B cell (primary cell): Measurements from ENCODE around the gene BCAR1.

ENCODE experiments used
- EZH2 ChIP-seq: IDR thresholded peaks from 2 replicates; pipeline ENCODE4 v1.6.1; 2012; ENCODE audit warnings: borderline replicate concordance, low read depth, mild to moderate bottlenecking, moderate library complexity, low read length; ENCODE audit not compliant: insufficient read depth, poor library complexity, severe bottlenecking
- TF ChIP-seq, protein P1 (sequence below): fragments of 200-600 bp; IDR thresholded peaks from one replicate; pipeline ENCODE4 v1.8.0; 2022; ENCODE audit warnings: antibody characterized with exemption, mild to moderate bottlenecking

DNA sequence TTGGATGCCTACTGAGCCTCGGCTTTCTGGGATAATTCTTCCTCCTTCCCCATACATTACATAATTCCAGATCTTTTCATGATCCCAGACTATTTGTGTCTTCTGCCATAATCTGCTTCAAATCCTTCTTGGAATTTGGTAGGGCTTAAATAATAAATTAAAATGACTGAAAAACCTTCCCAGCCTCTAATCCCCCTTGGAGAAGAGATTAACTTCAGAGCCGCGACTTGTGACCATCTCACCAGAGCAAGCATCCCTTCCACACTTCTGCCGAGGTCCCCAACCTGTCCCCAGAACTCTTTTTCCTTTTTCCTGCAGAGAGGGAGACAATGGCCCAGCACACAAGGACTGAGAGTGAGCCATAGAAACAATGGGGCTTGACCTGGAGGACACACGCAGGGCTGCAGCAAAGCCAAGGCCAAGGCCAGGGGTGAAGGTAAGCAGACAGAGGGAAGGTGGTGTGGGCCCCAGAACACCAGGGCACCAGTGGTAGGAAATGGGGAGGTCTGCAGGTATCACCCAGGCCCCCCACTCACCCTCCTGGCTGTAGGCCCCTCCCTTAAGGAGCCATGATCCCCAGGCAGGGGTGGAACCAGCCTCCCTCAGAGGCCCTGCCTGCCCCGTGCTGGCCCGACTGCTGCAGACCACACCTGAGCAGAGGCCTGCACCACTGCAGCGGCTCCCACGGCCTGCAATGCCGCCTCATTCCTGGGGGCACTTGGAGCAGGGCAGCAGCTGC, 9.6 kb upstream of the BCAR1 start:
- TF ChIP-seq, protein P1, sequence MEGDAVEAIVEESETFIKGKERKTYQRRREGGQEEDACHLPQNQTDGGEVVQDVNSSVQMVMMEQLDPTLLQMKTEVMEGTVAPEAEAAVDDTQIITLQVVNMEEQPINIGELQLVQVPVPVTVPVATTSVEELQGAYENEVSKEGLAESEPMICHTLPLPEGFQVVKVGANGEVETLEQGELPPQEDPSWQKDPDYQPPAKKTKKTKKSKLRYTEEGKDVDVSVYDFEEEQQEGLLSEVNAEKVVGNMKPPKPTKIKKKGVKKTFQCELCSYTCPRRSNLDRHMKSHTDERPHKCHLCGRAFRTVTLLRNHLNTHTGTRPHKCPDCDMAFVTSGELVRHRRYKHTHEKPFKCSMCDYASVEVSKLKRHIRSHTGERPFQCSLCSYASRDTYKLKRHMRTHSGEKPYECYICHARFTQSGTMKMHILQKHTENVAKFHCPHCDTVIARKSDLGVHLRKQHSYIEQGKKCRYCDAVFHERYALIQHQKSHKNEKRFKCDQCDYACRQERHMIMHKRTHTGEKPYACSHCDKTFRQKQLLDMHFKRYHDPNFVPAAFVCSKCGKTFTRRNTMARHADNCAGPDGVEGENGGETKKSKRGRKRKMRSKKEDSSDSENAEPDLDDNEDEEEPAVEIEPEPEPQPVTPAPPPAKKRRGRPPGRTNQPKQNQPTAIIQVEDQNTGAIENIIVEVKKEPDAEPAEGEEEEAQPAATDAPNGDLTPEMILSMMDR, result no peak
- TF ChIP-seq EZH2, result no peak
